Epithelial cell of esophagus (primary cell): ENCODE results near the gene SFMBT2.

Source experiments
- DNase-seq: peaks from one replicate; pipeline ENCODE4 v3.0.0; 2010; ENCODE audit warnings: low read depth
- H3K4me3 ChIP-seq: 2 replicates; pipeline ENCODE4 v1.5.1; 2011; ENCODE audit warnings: mild to moderate bottlenecking, low read length, control low read depth
- TF ChIP-seq, protein P1 (sequence below): IDR thresholded peaks from 2 replicates; pipeline ENCODE4 v1.5.1; 2011; ENCODE audit warnings: low read depth, mild to moderate bottlenecking, low read length, control low read depth, inconsistent platforms; ENCODE audit not compliant: insufficient read depth; ENCODE audit errors: missing control alignments

The SFMBT2 gene

DNA sequence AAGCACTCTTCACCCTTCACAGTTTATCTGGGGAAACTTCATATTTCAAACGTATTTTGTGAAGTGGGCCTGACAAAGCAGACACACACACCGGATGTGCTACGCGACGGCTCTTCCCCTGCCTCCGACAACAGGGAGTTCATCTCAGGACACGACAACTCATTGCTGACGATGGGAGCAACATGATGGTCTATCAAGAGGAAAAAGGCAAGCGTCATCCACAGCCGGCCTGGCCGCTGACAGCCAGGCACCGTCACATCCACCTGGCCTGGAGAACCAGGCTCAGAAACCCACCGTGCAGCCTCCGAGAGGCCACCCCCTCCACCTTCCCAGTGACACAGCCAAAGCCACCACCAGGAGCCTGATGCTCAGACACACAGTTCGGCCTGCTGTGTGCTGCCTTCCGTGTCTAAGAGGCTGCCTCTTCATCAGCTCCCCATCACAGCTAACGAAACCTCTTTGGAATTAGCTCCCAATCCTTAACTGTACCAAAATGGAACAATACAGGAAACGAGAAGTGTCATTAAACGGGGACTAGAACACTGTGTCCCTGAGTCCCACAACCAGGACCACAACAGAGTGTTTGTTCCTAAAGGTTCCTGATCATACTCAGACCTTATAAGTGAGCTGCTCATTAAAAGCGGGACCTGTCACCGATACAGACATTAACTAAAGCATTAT is 76.7 kb downstream of the SFMBT2 start:
- TF ChIP-seq, protein P1, sequence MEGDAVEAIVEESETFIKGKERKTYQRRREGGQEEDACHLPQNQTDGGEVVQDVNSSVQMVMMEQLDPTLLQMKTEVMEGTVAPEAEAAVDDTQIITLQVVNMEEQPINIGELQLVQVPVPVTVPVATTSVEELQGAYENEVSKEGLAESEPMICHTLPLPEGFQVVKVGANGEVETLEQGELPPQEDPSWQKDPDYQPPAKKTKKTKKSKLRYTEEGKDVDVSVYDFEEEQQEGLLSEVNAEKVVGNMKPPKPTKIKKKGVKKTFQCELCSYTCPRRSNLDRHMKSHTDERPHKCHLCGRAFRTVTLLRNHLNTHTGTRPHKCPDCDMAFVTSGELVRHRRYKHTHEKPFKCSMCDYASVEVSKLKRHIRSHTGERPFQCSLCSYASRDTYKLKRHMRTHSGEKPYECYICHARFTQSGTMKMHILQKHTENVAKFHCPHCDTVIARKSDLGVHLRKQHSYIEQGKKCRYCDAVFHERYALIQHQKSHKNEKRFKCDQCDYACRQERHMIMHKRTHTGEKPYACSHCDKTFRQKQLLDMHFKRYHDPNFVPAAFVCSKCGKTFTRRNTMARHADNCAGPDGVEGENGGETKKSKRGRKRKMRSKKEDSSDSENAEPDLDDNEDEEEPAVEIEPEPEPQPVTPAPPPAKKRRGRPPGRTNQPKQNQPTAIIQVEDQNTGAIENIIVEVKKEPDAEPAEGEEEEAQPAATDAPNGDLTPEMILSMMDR: no peak
- H3K4me3 ChIP-seq: no peak overlapping the region
- no peak for DNase-seq

GRCh38 chr10:7329219-7329618 is 81.6 kb downstream of the SFMBT2 start:
- TF ChIP-seq, protein P1: no peak
- DNase-seq: no peak
- no peak overlapping the region for H3K4me3 ChIP-seq

DNA sequence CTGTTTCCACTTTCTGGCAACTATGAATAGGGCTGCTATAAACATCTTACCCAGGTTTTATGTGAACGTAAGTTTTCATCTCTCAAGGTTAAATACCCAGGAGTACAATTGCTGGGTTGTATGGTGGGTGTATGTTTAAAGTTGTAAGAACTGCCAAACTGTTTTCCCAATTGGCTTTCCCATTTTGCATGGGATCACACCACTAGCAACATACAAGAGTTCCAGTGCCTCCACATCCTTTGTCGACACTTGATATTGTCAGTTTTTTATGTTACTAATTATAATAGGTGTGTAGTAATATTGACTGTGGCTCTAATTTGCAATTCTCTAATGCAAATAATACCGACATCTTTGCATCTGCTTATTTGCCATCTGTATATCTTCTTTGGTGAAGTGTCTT is 82.9 kb downstream of the SFMBT2 start:
- no peak overlapping the region for H3K4me3 ChIP-seq
- DNase-seq: no peak
- TF ChIP-seq, protein P1: no peak

- H3K4me3 ChIP-seq: no peak overlapping the region
- TF ChIP-seq, protein P1: no peak
- no peak for DNase-seq
Measured at GRCh38 chr10:7322623-7323022, 88.2 kb downstream of the SFMBT2 start.

- no peak for DNase-seq
- no peak overlapping the region for H3K4me3 ChIP-seq
- TF ChIP-seq, protein P1: no peak
Measured at GRCh38 chr10:7320072-7320471, 90.8 kb downstream of the SFMBT2 start.

DNA sequence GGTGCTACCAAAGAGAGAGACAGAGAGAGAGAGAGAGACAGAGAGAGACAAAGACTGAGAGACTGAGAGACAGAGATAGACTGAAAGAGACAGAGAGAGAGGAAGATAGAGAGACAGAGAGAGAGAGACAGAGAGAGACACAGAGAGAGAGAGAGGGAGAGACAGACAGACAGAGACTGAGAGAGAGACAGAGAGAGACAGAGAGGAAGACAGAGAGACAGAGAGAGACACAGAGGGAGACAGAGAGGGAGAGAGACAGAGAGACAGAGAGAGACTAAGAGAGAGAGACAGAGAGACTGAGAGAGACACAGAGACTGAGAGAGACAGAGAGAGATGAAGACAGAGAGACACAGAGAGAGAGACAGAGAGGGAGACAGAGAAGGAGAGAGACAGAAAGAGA is 91.2 kb downstream of the SFMBT2 start:
- TF ChIP-seq, protein P1: no peak
- no peak for DNase-seq
- H3K4me3 ChIP-seq: no peak overlapping the region

DNA sequence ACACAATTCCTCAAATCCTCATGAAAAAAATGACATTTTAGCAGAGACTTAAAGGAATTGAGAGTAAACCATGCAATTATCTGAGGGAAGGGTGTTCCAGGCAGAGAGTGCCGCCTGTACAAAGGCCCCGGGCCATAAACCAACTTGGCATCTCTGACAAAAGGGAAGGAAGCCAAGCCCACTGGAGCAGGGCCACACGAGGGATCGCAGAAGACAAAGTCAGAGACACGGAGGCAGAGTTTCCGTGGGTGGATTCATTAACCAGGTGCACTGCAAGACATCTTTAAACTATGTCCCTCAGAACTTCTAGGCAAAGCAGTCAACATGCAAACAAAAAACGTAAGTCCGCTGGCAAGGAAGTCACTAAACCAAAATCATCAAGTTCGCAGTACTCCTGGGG is 92.0 kb downstream of the SFMBT2 start:
- DNase-seq: no peak
- no peak overlapping the region for H3K4me3 ChIP-seq
- TF ChIP-seq, protein P1: no peak
